Right lung (tissue), 10 donors: ENCODE results near the gene PSMD5. TPM values are rescaled to one million over a fixed set of nuclear protein-coding genes. Genes with fewer than 3 reads are reported as not detected.

Source experiments
- DNase-seq, 2 donors: peaks; one replicate each; pipeline ENCODE4 v3.0.0-alpha.2; 2013
- long read RNA-seq, 8 donors: transcript quantifications; one replicate each; lab custom pipeline, GENCODE V29; 2026
- polyA plus RNA-seq, 5 donors: library from polyadenylated mRNA; unstranded; fragments of 120-200 nt; gene quantifications; one replicate each; pipeline versions ENCODE4 v1.2.1 to v1.2.3, GENCODE V29; 2013; ENCODE audit warnings: inconsistent platforms in 1 of 5, low replicate concordance in 1 of 5; ENCODE audit not compliant: insufficient read length in 5 of 5, insufficient read depth in 1 of 5

The PSMD5 gene
- polyA plus RNA-seq, result 10 to 100 TPM; 33.4 to 47.0 (median 42.3) TPM
- long read RNA-seq, donor 1, transcript PSMD5-201 (10 exons, 3,443 nt), result major isoform, 12 of 14 reads
- long read RNA-seq, donor 1, partial matches to known transcripts, result 0 of 14 reads
- long read RNA-seq, donor 1, other reads (novel, unspliced or antisense), result 0 of 14 reads
- long read RNA-seq, donor 2, transcript PSMD5-201 (10 exons, 3,443 nt), result major isoform, 10 of 10 reads
- long read RNA-seq, donor 2, partial matches to known transcripts, result 0 of 10 reads
- long read RNA-seq, donor 2, other reads (novel, unspliced or antisense), result 0 of 10 reads
- long read RNA-seq, donor 3, transcript PSMD5-201 (10 exons, 3,443 nt), result major isoform, 7 of 14 reads
- long read RNA-seq, donor 3, partial matches to known transcripts, result 6 of 14 reads
- long read RNA-seq, donor 3, other reads (novel, unspliced or antisense), result 0 of 14 reads
- long read RNA-seq, donor 4, partial matches to known transcripts, result 0 of 4 reads
- long read RNA-seq, donor 4, other reads (novel, unspliced or antisense), result 0 of 4 reads
- long read RNA-seq, donor 5, partial matches to known transcripts, result 5 of 9 reads
- long read RNA-seq, donor 5, other reads (novel, unspliced or antisense), result 0 of 9 reads
- long read RNA-seq, donor 6, transcript PSMD5-201 (10 exons, 3,443 nt), result major isoform, 5 of 6 reads
- long read RNA-seq, donor 6, partial matches to known transcripts, result 0 of 6 reads
- long read RNA-seq, donor 6, other reads (novel, unspliced or antisense), result 0 of 6 reads
- long read RNA-seq, donor 7, transcript PSMD5-201 (10 exons, 3,443 nt), result major isoform, 10 of 11 reads
- long read RNA-seq, donor 7, partial matches to known transcripts, result 0 of 11 reads
- long read RNA-seq, donor 7, other reads (novel, unspliced or antisense), result 0 of 11 reads
- long read RNA-seq, donor 8, partial matches to known transcripts, result 0 of 4 reads
- long read RNA-seq, donor 8, other reads (novel, unspliced or antisense), result 0 of 4 reads

DNA sequence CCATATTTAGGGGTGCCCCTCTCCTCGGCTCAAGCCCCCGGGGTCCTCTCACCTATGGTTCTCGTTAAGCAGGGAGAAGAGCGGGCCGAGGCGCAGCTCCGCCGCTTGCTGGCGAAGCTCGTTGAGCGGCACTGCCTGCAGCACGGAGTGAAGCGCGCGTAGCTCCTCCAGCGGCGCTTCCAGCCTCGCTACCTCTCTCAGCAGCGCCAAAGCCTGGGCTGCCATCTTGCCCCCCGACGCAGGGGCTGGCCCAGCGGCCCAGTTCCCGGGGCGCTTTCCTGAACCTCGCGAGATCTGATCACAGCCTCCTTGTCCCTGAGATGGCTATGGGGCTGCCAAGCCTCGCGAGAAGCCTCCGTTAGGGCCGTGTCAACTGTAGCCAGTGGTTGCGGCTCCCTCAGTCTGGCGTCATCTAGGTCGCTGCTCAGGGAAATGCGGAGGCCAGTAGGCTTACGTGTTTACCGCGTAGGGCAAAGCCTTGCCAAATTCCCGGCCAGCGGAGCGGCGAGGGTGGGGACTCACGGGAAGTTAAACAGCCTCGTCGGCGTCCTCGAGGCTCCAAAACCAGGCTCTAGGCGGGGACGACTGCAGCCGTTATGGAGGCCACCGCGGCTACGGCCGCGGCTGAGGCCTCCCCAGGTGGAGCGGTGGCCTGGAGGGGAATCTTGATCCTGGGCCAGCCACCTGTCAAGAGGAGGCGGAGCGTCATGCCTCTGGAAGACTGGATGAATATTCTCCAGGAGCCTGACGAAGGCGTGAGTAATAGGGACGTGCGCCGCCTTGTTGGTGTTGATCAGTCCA is at the start of gene PSMD5:
TSS of gene PSMD5 (minus strand) at position 238 of the 801 bp plus-strand sequence. CDS start at position 225, 13 bp downstream.
- DNase-seq, result peak; percentile 93 to 95

DNA sequence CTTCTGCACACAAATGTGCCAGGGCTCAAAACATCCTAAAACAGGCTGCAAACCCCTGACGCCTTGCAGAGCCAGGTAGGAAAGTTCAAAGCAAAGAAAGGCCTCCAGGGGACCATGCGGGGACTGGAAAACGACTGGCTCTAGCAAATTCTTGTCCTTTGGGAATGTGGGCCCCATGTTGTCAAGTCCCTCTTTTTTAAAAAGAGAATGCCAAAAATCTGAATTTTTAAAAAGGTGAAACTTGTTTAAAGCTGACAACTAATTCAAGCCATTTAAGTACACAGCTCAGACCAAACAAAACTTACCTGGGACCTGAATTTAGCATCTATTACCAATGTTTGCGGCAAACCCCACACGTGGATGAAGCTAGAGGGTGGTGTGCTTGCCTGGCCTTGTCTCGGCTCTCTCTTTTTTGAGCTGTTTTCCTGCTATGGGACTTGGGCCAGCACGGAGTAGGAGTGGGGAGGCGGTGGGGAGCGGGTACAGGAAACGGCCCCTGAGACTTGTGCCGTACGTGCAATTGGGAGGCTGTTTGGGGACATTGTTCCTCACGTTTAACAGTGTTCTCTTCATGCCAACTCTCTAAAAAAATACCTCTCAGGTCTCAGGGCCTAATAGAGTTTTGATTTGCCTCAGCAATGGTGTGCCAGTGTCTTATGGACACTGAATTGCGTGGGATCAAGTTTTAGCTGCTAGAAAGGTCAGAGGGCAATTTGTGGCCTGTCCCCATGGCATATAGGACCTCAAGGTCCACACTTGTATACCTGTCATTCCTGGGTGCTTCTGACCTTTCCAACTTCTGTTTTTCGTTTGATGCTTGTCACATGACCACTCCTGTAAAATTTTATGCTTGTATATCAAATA is 49.4 kb upstream of the PSMD5 start:
- DNase-seq, result peak in 1 of 2 donors; percentile 69

DNA sequence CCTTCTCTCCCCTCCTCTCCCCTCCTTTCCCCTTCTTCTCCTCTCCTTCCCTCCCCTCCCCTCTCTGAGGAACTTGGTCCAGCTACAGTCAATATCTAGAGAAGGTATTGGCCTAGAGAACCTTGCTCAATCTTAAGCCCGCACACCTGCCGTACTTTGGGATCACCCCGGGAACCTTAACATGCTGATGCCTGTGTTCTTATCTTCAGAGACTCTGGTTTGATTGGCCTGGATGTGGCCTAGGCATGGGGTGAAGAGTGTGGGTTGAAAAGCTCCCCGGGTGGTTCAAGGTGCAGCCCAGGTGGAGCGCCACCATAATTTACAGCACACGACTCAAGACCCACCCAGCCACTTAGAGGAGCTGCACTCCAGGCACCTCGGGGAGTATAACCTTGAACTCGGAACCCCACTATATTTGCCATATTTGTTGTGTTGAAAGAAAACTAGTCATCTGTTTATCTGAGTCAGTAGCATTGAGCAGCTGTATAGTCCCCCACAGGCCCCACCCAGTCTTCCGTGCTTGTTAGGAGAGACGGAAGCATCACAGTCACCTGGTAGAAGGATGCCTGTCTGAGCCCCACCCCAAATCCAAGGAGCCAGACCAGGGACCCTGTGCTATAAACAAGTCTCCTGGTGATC is 48.6 kb upstream of the PSMD5 start:
- DNase-seq, result no peak

DNA sequence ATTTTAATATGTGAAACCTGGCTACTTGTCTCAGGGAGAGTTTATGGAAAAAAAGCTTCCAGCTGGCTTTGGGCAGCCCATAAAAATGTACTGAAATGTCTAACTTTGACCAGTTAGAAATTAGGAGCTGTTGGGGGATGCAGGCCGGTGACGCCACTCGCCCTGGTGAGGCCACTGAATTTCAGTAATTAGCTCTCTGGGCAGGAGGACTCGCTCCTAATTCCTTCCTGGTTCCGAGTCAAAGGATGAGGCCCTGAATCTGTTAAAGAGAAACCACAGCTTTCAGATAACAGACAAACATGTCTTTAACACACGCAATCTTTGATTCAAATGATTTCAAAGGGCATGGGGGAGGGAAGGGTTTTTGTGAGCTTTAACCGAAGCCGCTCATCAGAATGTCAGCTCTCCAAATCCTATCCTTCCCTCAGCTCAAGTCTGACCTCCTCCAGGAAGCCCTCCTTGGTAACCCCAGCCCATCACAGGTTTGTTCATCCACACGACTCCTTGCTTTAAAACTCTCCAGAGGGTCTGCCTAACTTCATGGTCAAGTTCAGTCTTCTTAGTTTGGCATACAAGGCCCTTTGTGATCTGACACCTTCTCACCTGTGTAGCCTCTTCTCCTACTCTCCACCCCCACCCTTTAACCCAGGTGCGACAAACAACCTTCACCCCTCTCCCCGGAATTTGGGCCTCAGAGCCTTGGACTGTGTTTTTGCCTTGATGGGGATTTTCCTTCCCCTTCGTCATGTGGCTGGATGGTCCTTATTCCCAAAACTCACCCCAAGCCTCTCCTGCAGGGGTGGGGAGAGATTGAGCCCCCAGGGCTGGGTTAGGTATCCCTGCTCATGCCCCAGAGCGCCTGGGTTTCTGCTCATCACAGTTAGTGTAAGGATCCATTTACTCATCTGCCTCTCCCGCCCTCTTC is 47.9 kb upstream of the PSMD5 start:
- DNase-seq, result peak in 1 of 2 donors; percentile 74

DNA sequence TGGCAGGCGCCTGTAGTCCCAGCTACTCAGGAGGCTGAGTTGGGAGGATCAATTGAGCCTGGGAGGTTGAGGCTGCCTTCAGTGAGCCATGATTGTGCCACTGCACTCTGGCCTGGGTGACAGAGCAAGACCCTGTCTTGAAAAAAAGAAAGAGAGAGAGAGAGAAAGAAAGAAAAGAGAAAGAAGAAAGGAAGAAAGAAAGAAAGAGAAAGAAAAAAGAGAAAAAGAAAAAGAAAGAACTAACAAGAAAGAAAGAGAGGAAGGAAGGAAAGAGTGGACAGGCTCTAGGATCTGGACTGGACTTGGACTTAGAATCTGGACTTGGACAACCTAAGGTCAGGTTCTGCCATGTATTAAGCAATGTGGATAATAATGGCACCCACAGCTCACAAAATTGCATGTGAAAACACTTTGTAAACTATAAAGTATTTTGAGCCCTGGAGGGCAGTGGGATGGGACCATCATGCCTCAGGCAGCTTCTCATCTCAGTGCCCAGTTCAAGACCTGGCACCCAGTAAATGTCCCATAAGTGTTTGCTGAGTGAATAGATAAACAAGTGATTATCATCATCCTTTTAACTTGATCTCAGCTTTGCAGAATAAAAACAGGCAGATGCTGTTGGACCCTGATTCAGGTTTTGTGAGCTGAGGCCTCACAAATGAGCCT is 47.0 kb upstream of the PSMD5 start:
- no peak for DNase-seq

DNA sequence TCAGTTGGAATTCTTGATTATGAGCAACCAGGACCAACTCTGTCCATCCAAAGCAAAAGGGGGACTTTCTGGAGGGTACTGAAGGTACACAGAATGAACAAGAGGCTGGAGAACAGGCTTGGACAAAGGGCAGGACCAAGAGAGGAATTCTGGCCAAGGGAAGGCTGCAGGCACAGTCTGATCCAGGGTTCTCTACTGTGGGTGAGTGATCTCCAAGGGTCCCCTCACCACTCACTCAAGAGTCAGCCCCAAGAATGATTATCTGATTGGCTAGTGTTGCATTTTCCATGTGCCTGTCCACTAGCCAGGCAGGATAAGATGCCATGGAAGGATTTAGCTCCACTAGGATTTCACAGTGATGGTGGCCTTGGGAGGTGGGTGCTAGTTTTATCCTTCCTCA is 45.9 kb upstream of the PSMD5 start:
- DNase-seq, result no peak

- DNase-seq, result no peak
These were observed 43.8 kb upstream of the PSMD5 start for GRCh38 chr9:120886490-120886967.

DNA sequence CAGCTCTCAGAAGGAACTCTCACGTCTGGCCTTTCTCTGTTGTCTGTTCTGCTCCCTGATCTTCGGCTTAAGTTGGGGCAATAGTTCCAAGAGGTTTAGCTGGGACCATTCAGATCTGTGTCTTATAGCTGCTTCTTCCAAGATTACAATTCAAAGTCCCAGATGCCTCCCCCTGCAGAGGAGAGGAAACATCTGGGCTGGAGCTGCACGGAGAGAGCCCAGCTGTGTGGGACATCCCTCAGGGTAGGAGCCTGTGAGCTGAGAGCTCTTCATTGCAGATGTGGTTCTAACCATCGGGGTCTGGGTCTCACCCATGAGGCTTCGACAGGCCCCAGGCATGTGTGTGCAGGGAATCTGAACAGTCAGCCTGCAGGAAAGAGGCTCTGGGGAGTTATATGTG is 43.2 kb upstream of the PSMD5 start:
- DNase-seq, result peak in 1 of 2 donors; percentile 75

DNA sequence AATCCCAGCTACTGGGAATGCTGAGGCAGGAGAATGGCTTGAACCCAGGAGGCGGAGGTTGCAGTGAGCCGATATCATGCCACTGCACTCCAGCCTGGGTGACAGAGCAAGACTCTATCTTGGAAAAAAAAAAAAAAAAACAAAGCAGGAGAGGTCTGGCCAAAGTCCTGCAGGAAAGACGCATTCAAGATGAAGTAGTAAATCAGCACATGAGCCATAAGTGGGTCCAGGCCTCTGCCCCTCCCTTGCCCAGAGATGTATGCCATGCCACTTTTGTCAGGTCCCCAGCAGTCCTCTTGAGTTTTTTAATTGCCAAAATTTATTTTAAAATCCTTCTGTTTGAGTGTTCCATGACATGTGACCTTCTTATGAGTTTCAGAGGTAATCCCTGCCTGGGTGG is 42.7 kb upstream of the PSMD5 start:
- no peak for DNase-seq

DNA sequence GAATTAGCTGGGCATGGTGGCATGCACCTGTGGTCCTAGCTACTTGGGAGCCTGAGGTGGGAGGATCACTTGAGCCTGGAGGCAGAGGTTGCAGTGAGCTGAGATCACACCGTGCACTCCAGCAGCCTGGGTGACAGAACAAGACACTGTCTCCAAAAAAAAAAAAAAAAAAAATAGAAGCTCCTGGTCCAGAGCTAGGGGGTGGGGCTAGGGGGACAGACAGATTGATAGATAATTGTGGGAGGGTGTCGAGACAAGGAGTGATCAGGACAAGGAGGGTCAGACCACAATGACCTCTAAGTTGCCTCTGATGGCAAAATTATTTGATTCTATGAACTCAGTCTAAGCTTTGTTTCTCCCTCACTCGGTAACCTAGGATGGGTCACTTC is 40.9 kb upstream of the PSMD5 start:
- DNase-seq, result no peak

DNA sequence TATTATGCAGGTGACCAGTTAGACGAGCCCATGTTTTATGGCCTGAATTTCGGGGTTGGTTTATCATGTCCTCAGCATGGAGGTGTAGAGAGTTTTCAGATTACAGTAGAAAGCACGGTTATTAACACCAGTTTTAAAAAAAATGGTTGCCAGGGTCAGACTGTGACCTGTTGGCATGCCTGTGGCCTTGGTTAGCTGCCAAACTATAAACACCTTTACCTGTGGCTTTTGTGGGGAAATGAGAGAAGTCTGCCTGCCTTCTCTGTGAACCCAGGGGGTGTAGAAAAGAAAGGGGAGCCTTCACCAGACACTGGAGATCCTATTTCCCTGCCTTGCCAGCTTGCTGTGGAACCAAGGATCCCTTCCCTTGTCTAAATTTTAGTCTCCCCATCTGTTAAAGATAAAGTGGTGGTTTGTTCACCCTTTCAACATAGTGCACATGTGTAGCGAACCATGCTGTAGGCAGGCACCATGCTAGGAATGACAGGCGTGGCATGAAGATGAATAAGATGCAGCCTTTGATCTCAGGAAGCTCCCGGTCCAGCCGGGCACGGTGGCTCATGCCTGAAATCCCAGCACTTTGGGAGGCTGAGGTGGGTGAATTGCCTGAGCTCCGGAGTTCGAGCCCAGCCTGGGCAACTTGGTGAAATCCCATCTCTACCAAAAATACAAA is 40.3 kb upstream of the PSMD5 start:
- DNase-seq, result no peak

- DNase-seq, result no peak
These were observed 36.7 kb upstream of the PSMD5 start for GRCh38 chr9:120879446-120879845.

DNA sequence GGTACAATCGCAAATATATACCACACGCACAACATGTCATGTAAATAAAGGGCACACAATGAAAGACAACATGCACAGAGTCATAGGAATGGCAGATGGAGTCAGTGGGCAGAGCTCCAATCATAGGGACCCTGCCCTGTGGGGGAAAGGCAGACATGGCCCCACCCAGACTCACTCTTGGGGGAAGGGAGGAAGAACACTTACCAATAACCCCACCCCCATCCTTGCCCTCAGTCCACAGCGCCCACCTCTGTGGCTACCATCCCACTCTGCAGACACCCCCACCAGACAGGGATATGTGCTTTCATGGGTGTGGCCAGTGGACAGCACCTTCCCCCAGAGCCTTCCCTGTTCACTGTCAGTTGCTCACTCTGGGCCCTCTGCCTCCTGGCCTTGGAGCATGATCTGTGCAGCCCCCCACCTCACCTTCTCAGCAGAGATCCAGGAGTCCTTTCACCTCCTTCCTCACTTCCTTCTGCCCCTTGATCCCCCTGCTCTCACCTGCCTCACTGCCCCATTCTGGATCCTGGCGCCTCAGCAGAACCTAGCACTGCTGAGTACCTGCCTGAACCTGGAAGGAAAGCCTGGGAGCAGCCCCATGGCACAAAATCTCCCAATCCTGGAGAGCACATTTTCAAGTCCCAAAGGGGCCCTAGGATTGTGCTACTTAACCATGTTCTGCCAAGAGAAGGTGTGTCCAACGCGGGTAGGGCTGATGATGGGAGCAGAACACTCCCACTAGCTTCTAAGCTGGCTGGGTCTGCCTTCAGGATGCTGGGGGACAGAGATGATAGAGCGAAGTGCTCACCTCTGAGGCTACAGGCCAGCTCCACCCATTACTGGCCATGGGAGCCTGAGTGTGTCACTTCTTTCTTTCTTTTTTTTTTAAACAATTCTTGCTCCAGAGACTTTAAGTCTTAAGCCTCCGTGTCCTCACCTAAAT is 35.7 kb upstream of the PSMD5 start:
- no peak for DNase-seq

GRCh38 chr9:120877276-120878034 is 34.7 kb upstream of the PSMD5 start:
- no peak for DNase-seq

DNA sequence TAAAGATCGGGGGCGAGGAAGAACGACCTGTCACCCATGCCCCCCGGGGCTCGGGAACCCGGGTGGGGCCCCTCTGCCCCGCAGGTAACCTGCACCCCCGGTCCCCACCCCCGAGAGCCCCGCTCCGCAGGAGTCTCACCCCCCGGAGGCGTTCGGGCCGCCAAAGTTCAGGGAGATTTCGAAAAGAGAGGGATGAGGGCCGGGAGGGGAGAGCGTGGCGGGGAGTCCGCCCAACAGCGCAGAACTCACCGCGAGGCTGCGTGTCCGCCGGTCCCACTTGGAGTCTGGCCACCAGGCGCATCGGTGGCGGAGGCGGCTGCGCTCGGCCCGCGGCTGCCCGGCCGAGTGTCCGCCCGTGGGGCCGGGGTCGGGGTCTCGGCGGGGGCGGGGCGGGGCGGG is 34.1 kb upstream of the PSMD5 start, which contains the start of gene PHF19:
TSS of gene PHF19 (minus strand) at position 347 of the 399 bp plus-strand sequence. CDS start 2,447 bp downstream, outside the sequence.
- DNase-seq, result no peak
